GM23248 (cell line): ENCODE measurements around the gene SUCNR1.

Experiments used
- EZH2 ChIP-seq: fragments of 200-600 bp; sonication (generic); IDR thresholded peaks from 2 replicates; pipeline ENCODE4 v1.6.1; 2018; ENCODE audit warnings: antibody characterized with exemption, mild to moderate bottlenecking; ENCODE audit not compliant: insufficient read depth, poor library complexity, severe bottlenecking
- EZH2phosphoT487 ChIP-seq: fragments of 200-600 bp; sonication (generic); IDR thresholded peaks from 2 replicates; pipeline ENCODE4 v1.6.1; 2018; ENCODE audit warnings: antibody characterized with exemption, moderate library complexity, mild to moderate bottlenecking, low read depth; ENCODE audit not compliant: insufficient read depth

- TF ChIP-seq EZH2 (no peak), EZH2phosphoT487 (no peak)
Measured at GRCh38 chr3:151903501-151903991, 30.1 kb downstream of the SUCNR1 start.
